ENCODE results near the gene SASH3. TPM values are rescaled to one million over a fixed set of nuclear protein-coding genes. Genes with fewer than 3 reads are reported as not detected.

SASH3 gene
- total RNA-seq, 1 experiment from 2014 or later, result not detected

DNA sequence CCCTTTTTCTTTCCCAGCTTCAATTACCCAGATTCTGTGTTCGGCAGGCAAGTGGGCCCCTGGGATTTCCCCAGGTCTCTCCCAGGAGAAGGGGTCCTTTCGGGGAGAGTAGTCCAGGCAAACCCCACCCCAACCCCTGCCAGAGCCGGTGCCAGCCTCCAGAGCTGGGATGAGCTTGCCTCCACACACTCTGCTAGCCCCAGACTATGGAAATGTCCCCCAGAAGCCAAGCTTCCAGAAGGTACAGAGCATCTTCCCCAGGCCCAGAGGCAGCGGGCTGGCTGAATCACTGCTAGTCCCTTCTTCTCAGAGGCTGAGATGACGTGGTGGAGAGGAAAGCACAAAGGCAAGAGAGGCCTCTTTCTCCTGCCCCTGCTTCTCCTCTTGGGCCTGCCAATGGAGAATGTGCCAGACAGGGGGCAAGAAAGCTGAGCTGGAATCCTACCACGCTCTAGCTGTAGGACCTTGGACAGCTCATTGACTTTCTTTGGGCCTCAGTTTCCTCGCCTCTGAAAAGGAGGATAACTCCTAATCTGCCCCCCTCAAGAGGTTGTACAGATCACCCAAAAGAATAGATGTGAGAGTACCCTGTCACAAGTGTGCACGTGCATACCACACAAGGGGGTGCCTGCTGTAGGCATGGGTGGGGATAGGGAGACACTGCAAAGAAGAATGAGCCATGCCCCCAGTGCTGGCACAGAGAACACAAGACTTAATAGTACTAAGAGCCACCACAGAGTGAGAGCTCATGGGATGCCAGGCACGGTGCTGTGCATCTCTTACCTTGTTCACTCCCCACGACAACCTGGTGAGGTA is 2.1 kb downstream of the SASH3 start:
- no peak for DNase-seq (ENCODE audit: extremely low read depth, low read depth)

DNA sequence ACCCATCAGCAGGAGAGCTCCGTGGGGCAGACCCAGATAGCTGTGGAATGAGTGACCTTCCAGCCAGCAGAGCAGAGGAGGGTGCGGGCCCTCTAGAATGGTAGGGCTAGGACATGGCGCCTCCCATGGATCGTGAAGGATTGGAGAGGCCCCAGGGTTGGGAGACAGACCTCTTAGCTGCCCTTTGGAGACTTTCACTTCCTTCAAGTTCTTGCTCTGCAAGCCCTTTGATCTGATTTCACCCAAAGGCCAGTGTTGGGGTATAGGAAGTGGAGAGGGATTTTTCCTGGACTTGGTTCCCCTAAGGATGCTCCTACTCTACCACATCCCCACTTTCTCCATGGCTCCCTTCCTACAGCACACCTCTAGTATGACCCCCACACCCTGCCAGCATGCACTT is 3.0 kb downstream of the SASH3 start:
- DNase-seq (ENCODE audit: extremely low read depth, low read depth), result no peak

DNA sequence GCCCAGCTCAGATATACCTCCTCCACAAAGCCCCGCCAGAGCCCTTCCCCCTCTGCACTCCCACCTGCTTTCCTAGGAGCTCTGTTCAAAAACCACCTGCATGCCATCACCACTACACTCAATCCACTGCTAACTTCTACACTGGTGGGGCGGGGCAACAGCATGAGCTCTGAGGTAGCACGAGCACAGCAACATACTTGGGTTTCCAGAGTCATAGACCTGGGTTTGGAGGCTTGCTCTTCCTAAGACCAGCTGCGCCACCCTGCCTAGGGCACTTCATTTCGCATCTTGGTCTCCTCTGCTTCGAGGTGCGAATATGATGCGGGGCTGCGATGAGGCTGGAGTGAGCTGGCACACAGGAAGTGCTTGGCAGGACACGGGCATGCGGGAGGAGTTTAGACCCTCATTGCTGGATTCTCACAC is 3.6 kb downstream of the SASH3 start:
- no peak for DNase-seq (ENCODE audit: extremely low read depth, low read depth)

- DNase-seq (ENCODE audit: extremely low read depth, low read depth), result no peak
These were observed 4.6 kb downstream of the SASH3 start for GRCh38 chrX:129784371-129784770.

GRCh38 chrX:129785160-129785947 is 5.6 kb downstream of the SASH3 start:
- DNase-seq (ENCODE audit: extremely low read depth, low read depth), result no peak

- no peak for DNase-seq (ENCODE audit: extremely low read depth, low read depth)
These were observed 6.5 kb downstream of the SASH3 start for GRCh38 chrX:129786210-129786651.

DNA sequence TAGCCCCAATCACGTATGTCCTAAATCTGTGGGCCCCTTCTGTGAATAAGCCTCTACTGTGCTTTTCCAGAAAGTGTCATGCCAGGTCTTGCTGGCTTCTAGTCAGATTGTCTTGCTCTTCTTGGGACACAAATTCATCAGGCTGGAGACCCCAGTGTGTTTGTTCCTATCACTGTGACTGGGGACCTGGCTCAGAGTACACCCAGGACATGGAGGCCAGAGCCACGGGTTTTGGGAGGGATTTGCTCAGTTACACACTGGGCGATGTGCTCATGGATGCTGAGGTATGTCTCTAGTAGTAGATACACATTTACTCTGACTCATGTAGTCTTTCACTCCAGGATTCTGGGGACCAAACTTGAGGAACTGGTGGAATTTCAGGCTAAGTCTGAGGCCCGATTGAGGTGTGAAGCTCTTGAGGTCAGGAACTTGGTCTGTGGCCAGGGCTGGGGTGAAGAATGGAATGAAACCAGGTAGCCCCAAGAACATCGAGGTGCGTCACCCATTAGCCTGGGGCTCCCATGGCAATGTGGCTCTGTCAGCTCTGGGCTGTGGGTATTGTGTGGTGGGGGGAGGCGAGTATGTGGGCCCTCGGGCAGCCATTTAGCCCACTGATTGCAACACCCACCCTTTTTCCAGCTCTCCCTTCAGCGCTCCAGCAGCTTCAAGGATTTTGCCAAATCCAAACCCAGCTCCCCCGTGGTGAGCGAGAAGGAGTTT is 7.7 kb downstream of the SASH3 start:
- DNase-seq (ENCODE audit: extremely low read depth, low read depth), result no peak

DNA sequence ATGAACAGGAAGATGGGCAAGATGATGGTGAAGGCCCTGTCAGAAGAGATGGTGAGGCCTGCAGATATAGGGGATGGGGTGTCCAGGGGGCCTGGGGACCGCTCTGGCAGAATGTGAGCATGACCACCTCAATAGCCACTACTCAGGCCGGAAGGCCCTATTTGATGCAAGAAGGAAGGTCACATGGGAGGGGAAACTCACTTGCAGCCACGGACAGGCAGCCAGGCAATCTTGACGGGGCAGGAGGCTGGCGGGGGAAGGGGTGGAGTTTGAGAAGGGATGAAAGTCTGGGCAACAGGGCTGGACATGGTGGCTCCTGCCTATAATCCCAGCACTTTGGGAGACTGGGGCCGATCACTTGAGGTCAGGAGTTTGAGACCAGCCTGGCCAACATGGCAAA is 8.8 kb downstream of the SASH3 start:
- DNase-seq (ENCODE audit: extremely low read depth, low read depth), result no peak

DNA sequence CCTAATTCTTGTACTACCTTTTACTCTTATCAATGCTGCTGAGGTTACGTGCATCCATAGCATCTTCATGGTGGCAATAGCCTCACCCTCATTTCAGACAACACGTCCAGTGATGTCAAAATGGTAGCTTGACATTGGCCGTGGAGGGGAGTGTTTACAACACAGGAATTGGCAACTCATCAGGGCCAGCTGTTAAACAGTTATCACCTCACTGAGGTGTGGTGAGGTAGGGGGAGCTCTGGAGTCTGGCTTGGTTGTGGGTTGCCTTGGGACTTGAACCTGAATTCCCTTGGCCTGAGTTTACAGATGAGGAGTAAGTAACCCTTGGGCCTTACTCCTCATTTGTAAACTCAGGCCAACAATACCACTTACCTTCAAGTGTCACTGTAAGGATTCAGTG is 10.4 kb downstream of the SASH3 start:
- no peak for DNase-seq (ENCODE audit: extremely low read depth, low read depth)

DNA sequence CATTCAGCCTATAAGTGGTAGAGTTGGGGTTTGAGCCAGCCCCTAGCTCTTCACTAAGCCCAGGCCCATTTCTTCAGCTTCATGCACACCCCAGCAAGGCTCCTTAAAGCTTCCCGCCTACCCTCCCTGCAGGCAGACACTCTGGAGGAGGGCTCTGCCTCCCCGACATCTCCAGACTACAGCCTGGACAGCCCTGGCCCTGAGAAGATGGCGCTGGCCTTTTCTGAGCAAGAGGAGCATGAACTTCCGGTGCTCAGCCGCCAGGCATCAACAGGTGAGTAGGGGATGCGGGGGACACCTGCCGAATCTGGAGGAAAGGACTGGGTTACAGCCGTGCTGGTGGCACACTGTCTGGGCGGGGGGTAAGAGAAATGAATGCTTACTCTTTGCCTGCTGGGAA is 11.1 kb downstream of the SASH3 start:
- DNase-seq (ENCODE audit: extremely low read depth, low read depth), result no peak

DNA sequence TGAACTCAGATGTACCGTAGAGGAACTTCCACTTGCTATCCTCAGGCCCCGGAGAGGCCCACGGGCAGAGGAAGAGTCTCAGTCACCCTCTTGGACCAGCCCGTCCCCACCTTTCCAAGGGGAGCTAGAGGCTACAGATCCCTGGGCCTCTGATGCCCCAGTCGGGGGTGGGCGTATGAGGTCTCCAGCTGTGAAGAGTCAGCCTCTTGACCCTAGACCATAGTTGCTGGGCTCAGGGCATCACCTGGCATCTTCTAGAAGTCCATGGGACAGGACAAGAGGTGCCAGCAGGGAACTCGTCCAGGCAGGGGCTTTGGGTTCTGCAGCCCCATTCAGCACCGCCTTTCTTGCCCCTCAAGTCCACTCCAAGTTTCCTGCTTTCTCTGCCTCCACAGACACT is 11.6 kb downstream of the SASH3 start:
- no peak for DNase-seq (ENCODE audit: extremely low read depth, low read depth)

DNA sequence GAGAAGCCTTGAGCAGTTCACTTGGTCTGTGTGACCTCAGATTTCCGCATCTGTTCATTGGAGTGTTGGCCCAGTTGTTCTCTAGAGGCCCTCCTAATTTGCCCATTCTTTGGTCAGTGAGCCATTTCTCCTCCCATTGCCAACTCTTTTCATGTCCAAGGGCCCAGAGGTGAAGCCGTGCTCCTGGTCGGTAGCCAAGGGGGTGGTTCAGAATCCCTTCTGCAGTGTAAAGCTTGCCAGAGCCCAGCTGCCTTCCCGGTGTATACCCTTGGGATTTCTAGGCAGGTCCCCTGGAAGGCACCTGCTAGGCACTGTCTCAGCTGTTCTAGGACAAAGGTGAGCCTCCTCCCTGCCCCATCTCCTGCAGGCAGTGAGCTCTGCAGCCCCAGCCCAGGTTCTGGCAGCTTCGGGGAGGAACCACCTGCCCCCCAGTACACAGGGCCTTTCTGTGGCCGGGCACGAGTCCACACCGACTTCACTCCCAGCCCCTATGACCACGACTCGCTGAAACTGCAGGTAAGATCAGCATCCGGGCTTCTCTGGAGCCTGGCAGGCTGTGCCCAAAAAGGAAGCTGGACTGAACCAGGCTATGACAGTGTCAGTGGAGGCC is 12.3 kb downstream of the SASH3 start:
- no peak for DNase-seq (ENCODE audit: extremely low read depth, low read depth)

DNA sequence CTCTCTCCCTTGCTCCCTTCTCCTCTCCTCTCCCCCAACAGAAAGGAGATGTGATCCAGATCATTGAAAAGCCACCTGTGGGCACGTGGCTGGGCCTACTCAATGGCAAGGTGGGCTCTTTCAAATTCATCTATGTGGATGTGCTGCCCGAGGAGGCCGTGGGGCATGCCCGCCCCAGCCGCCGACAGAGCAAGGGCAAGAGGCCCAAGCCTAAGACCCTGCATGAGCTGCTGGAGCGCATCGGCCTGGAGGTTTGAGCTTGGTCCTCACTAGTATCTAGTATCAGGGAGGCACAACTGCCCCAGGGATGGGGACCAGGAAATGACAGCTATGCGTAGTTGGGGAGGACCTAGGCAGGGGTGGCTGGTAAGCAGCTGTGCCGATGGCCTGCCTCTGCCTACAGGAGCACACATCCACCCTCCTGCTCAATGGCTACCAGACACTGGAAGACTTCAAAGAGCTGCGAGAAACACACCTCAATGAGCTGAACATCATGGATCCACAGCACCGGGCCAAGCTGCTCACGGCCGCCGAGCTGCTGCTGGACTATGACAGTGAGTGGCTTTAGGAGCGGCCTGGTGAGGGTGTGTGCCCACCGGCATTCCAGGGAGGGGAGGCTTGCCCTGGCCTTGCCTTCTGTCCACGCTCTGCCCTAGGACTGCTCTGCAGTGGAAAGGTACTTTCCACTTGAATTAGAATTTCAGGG is 13.0 kb downstream of the SASH3 start:
- DNase-seq (ENCODE audit: extremely low read depth, low read depth), result no peak

DNA sequence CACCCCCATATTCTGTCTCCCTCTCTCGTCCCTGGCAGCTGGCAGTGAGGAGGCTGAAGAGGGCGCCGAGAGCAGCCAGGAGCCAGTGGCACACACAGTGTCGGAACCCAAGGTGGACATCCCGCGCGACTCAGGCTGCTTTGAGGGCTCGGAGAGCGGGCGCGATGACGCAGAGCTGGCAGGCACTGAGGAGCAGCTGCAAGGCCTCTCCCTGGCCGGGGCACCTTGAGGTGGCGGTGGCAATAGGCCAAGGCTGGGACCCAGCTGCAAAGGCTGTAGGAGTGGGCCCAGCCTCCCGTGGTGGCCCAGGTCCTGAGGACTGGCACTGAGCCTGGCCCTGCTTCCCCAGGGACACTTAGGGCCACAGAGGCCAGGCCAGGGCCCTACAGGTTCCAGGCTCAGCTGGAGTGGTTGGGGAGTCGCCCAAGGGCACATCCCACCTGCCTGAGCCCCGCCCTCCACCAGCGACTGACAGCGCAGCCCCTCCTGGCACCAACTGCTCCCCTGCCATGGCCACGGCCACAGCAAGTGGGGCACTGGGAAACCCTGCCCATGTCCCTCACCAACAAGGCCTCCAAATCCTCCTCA is 13.9 kb downstream of the SASH3 start:
- no peak for DNase-seq (ENCODE audit: extremely low read depth, low read depth)

GRCh38 chrX:129795584-129795983 is 15.8 kb downstream of the SASH3 start:
- no peak for DNase-seq (ENCODE audit: extremely low read depth, low read depth)

- DNase-seq (ENCODE audit: extremely low read depth, low read depth), result no peak
These were observed 17.6 kb downstream of the SASH3 start for GRCh38 chrX:129797251-129797906.

GRCh38 chrX:129798456-129798855 is 18.7 kb downstream of the SASH3 start:
- DNase-seq (ENCODE audit: extremely low read depth, low read depth), result no peak

DNA sequence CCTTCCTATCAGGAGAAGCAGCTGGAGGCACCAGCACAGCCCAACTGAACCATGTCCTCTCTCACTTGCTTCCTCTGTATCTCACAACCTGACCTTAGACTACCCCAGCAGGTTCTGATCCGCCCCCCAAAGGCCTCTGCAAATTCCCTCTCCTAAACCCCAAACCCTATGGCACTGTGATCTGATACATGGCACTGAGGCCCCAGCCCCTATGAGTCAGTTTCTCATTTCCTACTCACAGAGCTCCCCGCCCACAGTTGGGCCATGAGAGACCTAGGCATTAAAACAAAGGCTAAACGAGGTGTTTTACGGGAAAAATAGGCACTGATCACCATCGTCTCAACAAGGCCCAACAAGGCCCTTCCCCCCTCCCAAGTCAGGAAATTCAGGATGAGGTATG is 19.1 kb downstream of the SASH3 start:
- DNase-seq (ENCODE audit: extremely low read depth, low read depth), result no peak

- DNase-seq (ENCODE audit: extremely low read depth, low read depth), result no peak
These were observed 20.4 kb downstream of the SASH3 start for GRCh38 chrX:129800186-129800585.
